PC-3 (cell line): ENCODE measurements around the gene SPSB3. TPM values are rescaled to one million over a fixed set of nuclear protein-coding genes. Genes with fewer than 3 reads are reported as not detected.

Experiments used
- ATAC-seq: fragments of 200-7000 bp; cut with Tn5 transposase; 2 replicates; pipeline ENCODE4 v1.9.1; 2020; ENCODE audit warnings: mild to moderate bottlenecking, moderate library complexity
- BruUV-seq: library from RNA; stranded (reverse); fragments of 400-500 nt; replicated peaks from 2 replicates; lab custom pipeline; 2021; lab: Mats Ljungman, UMichigan
- CTCF ChIA-PET: fragments of 300-600 bp; sonication (Branson Sonifier 250); formaldehyde crosslinking; loops from one replicate; lab custom pipeline; 2022; ENCODE audit warnings: antibody characterized with exemption; lab: Charles Lee
- POLR2A ChIA-PET: fragments of 300-600 bp; sonication (Branson Sonifier 250); formaldehyde crosslinking; loops from one replicate; lab custom pipeline; 2022; ENCODE audit warnings: antibody characterized with exemption; ENCODE audit not compliant: unreplicated experiment; lab: Charles Lee
- DNase-seq: peaks from one replicate; pipeline ENCODE4 v3.0.0-alpha.2; 2015
- H2AFZ ChIP-seq: fragments of 300-600 bp; sonication (generic); 2 replicates; pipeline ENCODE4 v1.6.0; 2016; ENCODE audit warnings: antibody characterized with exemption, low read length
- H3F3A ChIP-seq: fragments of 300-600 bp; sonication (generic); one replicate; pipeline ENCODE4 v1.6.0; 2017; ENCODE audit warnings: antibody characterized with exemption, low read length, control low read depth, mild to moderate bottlenecking; ENCODE audit not compliant: unreplicated experiment
- H3K27ac ChIP-seq: fragments of 300-600 bp; sonication (generic); 2 replicates; pipeline ENCODE4 v1.5.1; 2016; ENCODE audit warnings: mild to moderate bottlenecking, low read length
- H3K27me3 ChIP-seq: fragments of 300-600 bp; sonication (generic); 2 replicates; pipeline ENCODE4 v1.6.1; 2016; ENCODE audit warnings: low read length, mixed read lengths
- H3K36me3 ChIP-seq: fragments of 300-600 bp; sonication (generic); 2 replicates; pipeline ENCODE4 v1.6.1; 2016; ENCODE audit warnings: low read depth, mixed run types, low read length, mixed read lengths
- H3K4me1 ChIP-seq: fragments of 300-600 bp; sonication (generic); 2 replicates; pipeline ENCODE4 v1.5.1; 2016; ENCODE audit warnings: low read length; ENCODE audit not compliant: insufficient read depth
- H3K4me2 ChIP-seq: fragments of 300-600 bp; sonication (generic); 2 replicates; pipeline ENCODE4 v1.6.0; 2016; ENCODE audit warnings: low read length
- H3K4me3 ChIP-seq: fragments of 300-600 bp; sonication (generic); 2 replicates; pipeline ENCODE4 v1.5.1; 2016; ENCODE audit warnings: mild to moderate bottlenecking, low read length, mixed read lengths
- H3K79me2 ChIP-seq: fragments of 300-600 bp; sonication (generic); 2 replicates; pipeline ENCODE4 v1.6.1; 2017; ENCODE audit warnings: low read length, mixed read lengths
- H3K9ac ChIP-seq: fragments of 300-600 bp; sonication (generic); 2 replicates; pipeline ENCODE4 v1.6.0; 2016; ENCODE audit warnings: mild to moderate bottlenecking, low read length
- H3K9me2 ChIP-seq: fragments of 300-600 bp; sonication (generic); replicated peaks from 2 replicates; pipeline ENCODE4 v1.6.1; 2016; ENCODE audit warnings: mixed run types, low read length, mixed read lengths
- H3K9me3 ChIP-seq: fragments of 300-600 bp; sonication (generic); 2 replicates; pipeline ENCODE4 v1.6.1; 2016; ENCODE audit warnings: low read length, mixed read lengths
- H4K20me1 ChIP-seq: fragments of 300-600 bp; sonication (generic); 2 replicates; pipeline ENCODE4 v1.6.1; 2016; ENCODE audit warnings: low read length, mixed read lengths
- EZH2 ChIP-seq: fragments of 300-600 bp; sonication (generic); IDR thresholded peaks from one replicate; pipeline ENCODE4 v1.6.1; 2017; ENCODE audit warnings: antibody characterized with exemption, mild to moderate bottlenecking, low read length; ENCODE audit not compliant: unreplicated experiment
- EZH2phosphoT487 ChIP-seq: fragments of 300-600 bp; sonication (generic); IDR thresholded peaks from 2 replicates; pipeline ENCODE4 v1.6.1; 2018; ENCODE audit warnings: mild to moderate bottlenecking, antibody characterized with exemption, low read length, borderline replicate concordance
- intact Hi-C: fragments of 100-400 bp; cut with micrococcal nuclease; formaldehyde crosslinking; loops from 2 replicates; pipeline ENCODE4 v1.9.0; 2023
- total RNA-seq: library from RNA; depleted of rRNA; stranded (reverse); fragments of >200 nt; gene quantifications from 2 replicates; pipeline ENCODE4 v1.2.3, GENCODE V29; 2014
- TF ChIP-seq, protein P1 (sequence below): fragments of 300-600 bp; sonication (generic); conservative IDR thresholded peaks from 2 replicates; pipeline ENCODE4 v1.5.1; 2017; ENCODE audit warnings: antibody characterized with exemption, low read depth, mild to moderate bottlenecking, low read length

SPSB3 gene
- total RNA-seq, 1 experiment from 2014 or later: 27.4 TPM

- no peaks in the 10 kb centered on the region for H3K79me2 ChIP-seq
- H3K4me1 ChIP-seq: no peaks in the 10 kb centered on the region
- intact Hi-C loops: no loop called here
- CTCF ChIA-PET: no interaction called here
- no peak overlapping the region for H3K27ac ChIP-seq
- H3K27me3 ChIP-seq: no peaks in the 10 kb centered on the region
- ATAC-seq: no peak
- no peak overlapping the region for H3K4me3 ChIP-seq
- H3F3A ChIP-seq: no peaks in the 10 kb centered on the region
- H3K9ac ChIP-seq: no peak overlapping the region
- no peak for TF ChIP-seq EZH2phosphoT487
- TF ChIP-seq, protein P1, sequence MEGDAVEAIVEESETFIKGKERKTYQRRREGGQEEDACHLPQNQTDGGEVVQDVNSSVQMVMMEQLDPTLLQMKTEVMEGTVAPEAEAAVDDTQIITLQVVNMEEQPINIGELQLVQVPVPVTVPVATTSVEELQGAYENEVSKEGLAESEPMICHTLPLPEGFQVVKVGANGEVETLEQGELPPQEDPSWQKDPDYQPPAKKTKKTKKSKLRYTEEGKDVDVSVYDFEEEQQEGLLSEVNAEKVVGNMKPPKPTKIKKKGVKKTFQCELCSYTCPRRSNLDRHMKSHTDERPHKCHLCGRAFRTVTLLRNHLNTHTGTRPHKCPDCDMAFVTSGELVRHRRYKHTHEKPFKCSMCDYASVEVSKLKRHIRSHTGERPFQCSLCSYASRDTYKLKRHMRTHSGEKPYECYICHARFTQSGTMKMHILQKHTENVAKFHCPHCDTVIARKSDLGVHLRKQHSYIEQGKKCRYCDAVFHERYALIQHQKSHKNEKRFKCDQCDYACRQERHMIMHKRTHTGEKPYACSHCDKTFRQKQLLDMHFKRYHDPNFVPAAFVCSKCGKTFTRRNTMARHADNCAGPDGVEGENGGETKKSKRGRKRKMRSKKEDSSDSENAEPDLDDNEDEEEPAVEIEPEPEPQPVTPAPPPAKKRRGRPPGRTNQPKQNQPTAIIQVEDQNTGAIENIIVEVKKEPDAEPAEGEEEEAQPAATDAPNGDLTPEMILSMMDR: no peak
- TF ChIP-seq EZH2: no peak
- H2AFZ ChIP-seq: no peak overlapping the region
- H3K36me3 ChIP-seq: no peaks in the 10 kb centered on the region
- DNase-seq: no peak
- no TSS peak for BruUV-seq
- no peak overlapping the region for H3K4me2 ChIP-seq
- H4K20me1 ChIP-seq: no peaks in the 10 kb centered on the region
- POLR2A ChIA-PET: no interaction called here
- H3K9me2 ChIP-seq: no peaks in the 10 kb centered on the region
- no peaks in the 10 kb centered on the region for H3K9me3 ChIP-seq
Observed at GRCh38 chr16:1741553-1742165, 40.7 kb downstream of the SPSB3 start.

DNA sequence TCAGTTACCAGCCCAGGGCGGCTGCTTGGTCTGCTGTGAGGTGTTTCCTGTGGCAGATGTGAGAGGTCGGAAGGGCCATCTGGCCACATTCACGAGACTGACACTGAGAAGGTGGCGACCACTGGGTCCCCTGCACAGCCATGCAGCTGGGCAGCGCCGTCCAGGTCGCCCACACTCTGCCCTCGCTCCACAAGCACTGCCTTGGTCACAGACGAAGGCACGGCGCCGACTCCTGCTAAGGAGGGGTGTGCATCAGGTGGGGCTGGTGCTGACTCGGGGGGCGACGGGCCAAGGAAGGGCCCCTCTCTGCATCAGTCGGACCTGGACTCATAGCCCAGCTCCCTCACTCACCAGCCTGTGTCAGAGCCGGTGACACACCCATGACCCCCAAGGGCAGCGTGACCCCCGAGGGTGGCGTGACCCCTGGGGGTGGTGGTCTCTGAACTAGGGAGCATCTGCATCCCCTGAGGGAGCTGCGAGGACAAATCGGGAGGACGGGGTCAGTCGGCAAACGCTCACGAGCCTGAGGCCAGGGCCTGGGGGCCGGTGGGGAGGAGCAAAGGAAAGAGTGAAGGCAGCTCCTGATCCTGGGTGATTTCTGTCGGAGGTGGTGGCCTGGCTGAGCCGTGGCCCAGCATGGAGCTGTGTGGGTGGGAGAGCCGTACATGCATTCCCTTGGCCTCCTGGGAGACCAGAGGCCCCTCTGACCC lies 41.4 kb downstream of the SPSB3 start:
- Histone ChIP-seq H3K79me2 (no peaks in the 10 kb centered on the region), H3F3A (no peaks in the 10 kb centered on the region), H3K36me3 (no peaks in the 10 kb centered on the region), H3K9me3 (no peaks in the 10 kb centered on the region), H3K4me1 (no peaks in the 10 kb centered on the region), H4K20me1 (no peaks in the 10 kb centered on the region), H3K4me2 (no peak overlapping the region), H3K9me2 (no peaks in the 10 kb centered on the region), H3K9ac (no peak overlapping the region), H3K27ac (no peak overlapping the region), H2AFZ (no peak overlapping the region), H3K27me3 (no peaks in the 10 kb centered on the region), H3K4me3 (no peak overlapping the region)
- BruUV-seq: no TSS peak
- ChIA-PET CTCF (no interaction called here), POLR2A (no interaction called here)
- no peak for ATAC-seq
- intact Hi-C loops: no loop called here
- TF ChIP-seq EZH2phosphoT487 (no peak), EZH2 (no peak)
- TF ChIP-seq, protein P1: no peak
- no peak for DNase-seq

GRCh38 chr16:1740234-1740633 lies 42.1 kb downstream of the SPSB3 start:
- H3K9me2 ChIP-seq: no peaks in the 10 kb centered on the region
- DNase-seq (no peak), ATAC-seq (no peak)
- H2AFZ ChIP-seq: no peak overlapping the region
- CTCF ChIA-PET: no interaction called here
- POLR2A ChIA-PET: no interaction called here
- H3K4me2 ChIP-seq: no peak overlapping the region
- H3K4me3 ChIP-seq: no peak overlapping the region
- no peak overlapping the region for H3K27ac ChIP-seq
- H3K9ac ChIP-seq: no peak overlapping the region
- TF ChIP-seq EZH2phosphoT487 (no peak), EZH2 (no peak)
- TF ChIP-seq, protein P1: no peak
- no peaks in the 10 kb centered on the region for H3K9me3 ChIP-seq
- intact Hi-C loops: no loop called here
- no peaks in the 10 kb centered on the region for H3F3A ChIP-seq
- no peaks in the 10 kb centered on the region for H4K20me1 ChIP-seq
- H3K36me3 ChIP-seq: no peaks in the 10 kb centered on the region
- BruUV-seq: no TSS peak
- H3K4me1 ChIP-seq: no peaks in the 10 kb centered on the region
- H3K79me2 ChIP-seq: no peaks in the 10 kb centered on the region
- H3K27me3 ChIP-seq: no peaks in the 10 kb centered on the region
